Panc1 (cell line): ENCODE results near the gene IPO13. TPM values are rescaled to one million over a fixed set of nuclear protein-coding genes. Genes with fewer than 3 reads are reported as not detected.

Experiments
- ATAC-seq: fragments of 200-7000 bp; cut with Tn5 transposase; 2 replicates; pipeline ENCODE4 v1.9.1; 2020; ENCODE audit warnings: mild to moderate bottlenecking, moderate library complexity
- BruUV-seq: library from RNA; stranded (reverse); fragments of 400-500 nt; replicated peaks from 2 replicates; lab custom pipeline; 2021; lab: Mats Ljungman, UMichigan
- CTCF ChIA-PET: fragments of 300-600 bp; sonication (Branson Sonifier 250); formaldehyde crosslinking; loops from one replicate; lab custom pipeline; 2022; ENCODE audit warnings: antibody characterized with exemption; lab: Charles Lee
- POLR2A ChIA-PET: fragments of 300-600 bp; sonication (Branson Sonifier 250); formaldehyde crosslinking; loops from one replicate; lab custom pipeline; 2022; ENCODE audit warnings: antibody characterized with exemption; lab: Charles Lee
- DNase-seq: peaks from one replicate; pipeline ENCODE4 v3.0.0-alpha.2; 2010; ENCODE audit warnings: low read depth, low spot score
- H3K27ac ChIP-seq: 2 replicates; pipeline ENCODE4 v1.5.1; 2011; ENCODE audit warnings: mild to moderate bottlenecking, low read length, inconsistent platforms
- H3K27me3 ChIP-seq: fragments of 200-500 bp; sonication (Bioruptor generic); 2 replicates; pipeline ENCODE4 v1.6.0; 2014; ENCODE audit warnings: low read length, inconsistent platforms; ENCODE audit not compliant: control insufficient read depth, insufficient read depth
- H3K36me3 ChIP-seq: fragments of 200-500 bp; sonication (Bioruptor generic); 2 replicates; pipeline ENCODE4 v1.5.1; 2014; ENCODE audit warnings: inconsistent platforms, mild to moderate bottlenecking, low read length, moderate library complexity; ENCODE audit not compliant: control insufficient read depth, insufficient read depth
- H3K4me1 ChIP-seq: 2 replicates; pipeline ENCODE4 v1.5.1; 2011; ENCODE audit warnings: inconsistent platforms, mild to moderate bottlenecking, low read length, moderate library complexity; ENCODE audit not compliant: control insufficient read depth, insufficient read depth
- H3K4me3 ChIP-seq, 2 experiments: 2 replicates each; pipeline ENCODE4 v1.5.1; 2011 to 2012; ENCODE audit warnings: low read depth in 2 of 2, low read length in 2 of 2, mild to moderate bottlenecking in 2 of 2, inconsistent platforms in 1 of 2, moderate library complexity in 1 of 2
- H3K9me3 ChIP-seq: fragments of 200-500 bp; sonication (Bioruptor generic); 2 replicates; pipeline ENCODE4 v1.5.1; 2014; ENCODE audit warnings: low read depth, mild to moderate bottlenecking, inconsistent platforms, low read length, moderate library complexity; ENCODE audit not compliant: control insufficient read depth, insufficient read depth
- CTCF ChIP-seq: fragments of 450-650 bp; IDR thresholded peaks from 2 replicates; pipeline ENCODE4 v1.5.1; 2017; ENCODE audit warnings: mild to moderate bottlenecking
- POLR2AphosphoS5 ChIP-seq: IDR thresholded peaks from 2 replicates; pipeline ENCODE4 v1.6.1; 2012; ENCODE audit warnings: mild to moderate bottlenecking, low read depth, low read length, moderate library complexity
- REST ChIP-seq, 2 experiments: IDR thresholded peaks; 2 replicates each; pipeline ENCODE4 v1.6.1; 2011 to 2012; ENCODE audit warnings: low read depth in 2 of 2, control low read depth in 1 of 2, low read length in 1 of 2, mild to moderate bottlenecking in 1 of 2, moderate library complexity in 1 of 2; ENCODE audit not compliant: insufficient read depth in 1 of 2
- SIN3A ChIP-seq: IDR thresholded peaks from 2 replicates; pipeline ENCODE4 v1.6.1; 2012; ENCODE audit warnings: low read depth, mild to moderate bottlenecking, low read length, moderate library complexity, borderline replicate concordance; ENCODE audit not compliant: insufficient read depth
- TCF7L2 ChIP-seq: IDR thresholded peaks from 2 replicates; pipeline ENCODE4 v1.6.1; 2011; ENCODE audit warnings: mild to moderate bottlenecking, low read depth, low read length, inconsistent platforms
- in situ Hi-C: cut with HindIII; loops from 2 replicates; pipeline ENCODE4 v1.10.0; 2016; ENCODE audit warnings: low sequenced_read_pairs, low pct_unique_long_range_greater_than_20kb
- intact Hi-C: fragments of 100-400 bp; cut with micrococcal nuclease; formaldehyde crosslinking; loops from one replicate; pipeline ENCODE4 v1.10.0; 2022; ENCODE audit not compliant: unreplicated experiment
- total RNA-seq: library from RNA; stranded (reverse); gene quantifications from one replicate; pipeline ENCODE4 v1.2.1, GENCODE V29; 2021; ENCODE audit not compliant: unreplicated experiment

IPO13 gene
- total RNA-seq, 1 experiment from 2014 or later = 40.0 TPM

- no peaks in the 10 kb centered on the region for H3K27me3 ChIP-seq
- no peaks in the 10 kb centered on the region for H3K9me3 ChIP-seq
- no peak overlapping the region for H3K4me3 ChIP-seq
- intact Hi-C loops (no loop called here), in situ Hi-C loops (no loop called here)
- TF ChIP-seq REST (IDR thresholded peaks at IDR 0.05; ENCODE audit: insufficient read depth in 1 of 2, low read depth in 2 of 2, low read length in 1 of 2) = no peak
- no peak for TF ChIP-seq POLR2AphosphoS5
- no peak for TF ChIP-seq TCF7L2
- TF ChIP-seq SIN3A = no peak
- BruUV-seq = no TSS peak
- DNase-seq = no peak
- H3K27ac ChIP-seq = no peak overlapping the region
- CTCF ChIA-PET = no interaction called here
- POLR2A ChIA-PET = no interaction called here
- H3K4me1 ChIP-seq = peaks cover 17% of the 10 kb centered on the region
- no peak for ATAC-seq
- 0 out of 2 replicates have a peak, but pooled peaks cover 3% of the 10 kb centered on the region for H3K36me3 ChIP-seq
Measured at GRCh38 chr1:43982808-43983207, 36.1 kb downstream of the IPO13 start.

- BruUV-seq = no TSS peak
- TF ChIP-seq CTCF (no peak), POLR2AphosphoS5 (no peak), TCF7L2 (no peak), REST (IDR thresholded peaks at IDR 0.05; ENCODE audit: insufficient read depth in 1 of 2, low read depth in 2 of 2, low read length in 1 of 2) (no peak), SIN3A (no peak)
- no peak overlapping the region for H3K4me3 ChIP-seq
- H3K27ac ChIP-seq = no peak overlapping the region
- H3K4me1 ChIP-seq = peaks cover 11% of the 10 kb centered on the region
- H3K9me3 ChIP-seq = no peaks in the 10 kb centered on the region
- DNase-seq (no peak), ATAC-seq (no peak)
- CTCF ChIA-PET = no interaction called here
- POLR2A ChIA-PET = no interaction called here
- no peaks in the 10 kb centered on the region for H3K27me3 ChIP-seq
- intact Hi-C loops (no loop called here), in situ Hi-C loops (no loop called here)
- H3K36me3 ChIP-seq = 0 out of 2 replicates have a peak, but pooled peaks cover 3% of the 10 kb centered on the region
Measured at GRCh38 chr1:43983253-43983899, 36.6 kb downstream of the IPO13 start.
